Progenitor cell of endocrine pancreas (in vitro differentiated cells): ENCODE data around the gene RERE. TPM values are rescaled to one million over a fixed set of nuclear protein-coding genes. Genes with fewer than 3 reads are reported as not detected.
"Not testable (repeated sequence)": the region's sequence is repeated elsewhere in the genome, so short reads cannot be mapped to it uniquely, and the experiment has no call there.

Experiments used
- DNase-seq: peaks from one replicate; pipeline ENCODE4 v3.0.0; 2021; ENCODE audit warnings: low spot score; ENCODE audit not compliant: unreplicated experiment
- H3K27ac Mint-ChIP-seq: 2 replicates; pipeline ENCODE4 v1.8.0; 2021; ENCODE audit warnings: mild to moderate bottlenecking, moderate library complexity, mixed read lengths
- H3K27me3 Mint-ChIP-seq: 2 replicates; pipeline ENCODE4 v1.8.0; 2021; ENCODE audit warnings: mixed read lengths
- H3K36me3 Mint-ChIP-seq: 2 replicates; pipeline ENCODE4 v1.8.0; 2022; ENCODE audit warnings: mixed read lengths; ENCODE audit not compliant: insufficient read depth
- H3K4me1 Mint-ChIP-seq: 2 replicates; pipeline ENCODE4 v1.8.0; 2021; ENCODE audit warnings: low read depth, mixed read lengths
- H3K4me3 Mint-ChIP-seq: 2 replicates; pipeline ENCODE4 v1.8.0; 2021; ENCODE audit warnings: low read depth, mild to moderate bottlenecking, moderate library complexity, mixed read lengths
- H3K9me3 Mint-ChIP-seq: 2 replicates; pipeline ENCODE4 v1.8.0; 2021; ENCODE audit warnings: low read depth, mixed read lengths
- CTCF ChIP-seq: fragments of 200-600 bp; sonication (generic); IDR thresholded peaks from one replicate; pipeline ENCODE4 v1.5.0; 2021; ENCODE audit warnings: antibody characterized with exemption, mild to moderate bottlenecking; ENCODE audit not compliant: unreplicated experiment
- total RNA-seq: library from RNA; stranded (reverse); gene quantifications from 2 replicates; pipeline ENCODE4 v1.2.1, GENCODE V29; 2021

The RERE gene
- total RNA-seq, 1 donor from 2014 or later = 329 TPM

- Mint-ChIP-seq H3K4me1 (peaks cover 3% of the 10 kb centered on the region), H3K27me3 (no peaks in the 10 kb centered on the region), H3K36me3 (peaks cover 32% of the 10 kb centered on the region), H3K4me3 (no peak overlapping the region), H3K27ac (peak overlapping the region; percentile 29), H3K9me3 (no peaks in the 10 kb centered on the region)
- no peak for DNase-seq
- TF ChIP-seq CTCF = no peak
Measured at GRCh38 chr1:8510041-8510823, 307.2 kb downstream of the RERE start.

- Mint-ChIP-seq H3K36me3 (peaks cover 36% of the 10 kb centered on the region), H3K27me3 (no peaks in the 10 kb centered on the region), H3K9me3 (no peaks in the 10 kb centered on the region)
Measured at GRCh38 chr1:8509579-8509978, 307.9 kb downstream of the RERE start.

GRCh38 chr1:8506995-8507615 is 310.3 kb downstream of the RERE start:
- no peak overlapping the region for H3K4me3 Mint-ChIP-seq
- H3K27ac Mint-ChIP-seq = peak overlapping the region; percentile 26
- peaks cover 40% of the 10 kb centered on the region for H3K36me3 Mint-ChIP-seq
- no peak for TF ChIP-seq CTCF
- H3K9me3 Mint-ChIP-seq = no peaks in the 10 kb centered on the region
- H3K4me1 Mint-ChIP-seq = no peaks in the 10 kb centered on the region
- DNase-seq = no peak
- H3K27me3 Mint-ChIP-seq = no peaks in the 10 kb centered on the region

More at GRCh38 chr1:8509579-8509978, 307.9 kb downstream of the RERE start:
- H3K4me1 Mint-ChIP-seq = peaks cover 3% of the 10 kb centered on the region
- no peak overlapping the region for H3K27ac Mint-ChIP-seq
- no peak for TF ChIP-seq CTCF
- no peak overlapping the region for H3K4me3 Mint-ChIP-seq
- DNase-seq = no peak

- DNase-seq = no peak
- TF ChIP-seq CTCF = no peak
- Mint-ChIP-seq H3K9me3 (no peaks in the 10 kb centered on the region), H3K27me3 (no peaks in the 10 kb centered on the region), H3K4me1 (no peaks in the 10 kb centered on the region), H3K36me3 (peaks cover 40% of the 10 kb centered on the region), H3K4me3 (no peak overlapping the region), H3K27ac (peak overlapping the region; percentile 26)
Measured at GRCh38 chr1:8506456-8506855, 311.0 kb downstream of the RERE start.

- no peaks in the 10 kb centered on the region for H3K9me3 Mint-ChIP-seq
- peak overlapping the region; percentile 62 for H3K27ac Mint-ChIP-seq
- no peaks in the 10 kb centered on the region for H3K4me1 Mint-ChIP-seq
- H3K4me3 Mint-ChIP-seq = no peak overlapping the region
- no peak for DNase-seq
- no peaks in the 10 kb centered on the region for H3K27me3 Mint-ChIP-seq
- TF ChIP-seq CTCF = no peak
- peaks cover 44% of the 10 kb centered on the region for H3K36me3 Mint-ChIP-seq
Measured at GRCh38 chr1:8503842-8504241, 313.6 kb downstream of the RERE start.

GRCh38 chr1:8502949-8503348 is 314.5 kb downstream of the RERE start:
- H3K9me3 Mint-ChIP-seq, H3K4me1 Mint-ChIP-seq, H3K4me3 Mint-ChIP-seq, H3K27me3 Mint-ChIP-seq, DNase-seq: not testable (repeated sequence)
- H3K27ac Mint-ChIP-seq = peak overlapping the region; percentile 94
- H3K36me3 Mint-ChIP-seq = peaks cover 37% of the 10 kb centered on the region
